ENCODE results near the gene ATOH8. TPM values are rescaled to one million over a fixed set of nuclear protein-coding genes. Genes with fewer than 3 reads are reported as not detected.

Gene ATOH8
- total RNA-seq, 4 donors from 2014 or later: 2.0 to 24.6 (median 7.6) TPM

DNA sequence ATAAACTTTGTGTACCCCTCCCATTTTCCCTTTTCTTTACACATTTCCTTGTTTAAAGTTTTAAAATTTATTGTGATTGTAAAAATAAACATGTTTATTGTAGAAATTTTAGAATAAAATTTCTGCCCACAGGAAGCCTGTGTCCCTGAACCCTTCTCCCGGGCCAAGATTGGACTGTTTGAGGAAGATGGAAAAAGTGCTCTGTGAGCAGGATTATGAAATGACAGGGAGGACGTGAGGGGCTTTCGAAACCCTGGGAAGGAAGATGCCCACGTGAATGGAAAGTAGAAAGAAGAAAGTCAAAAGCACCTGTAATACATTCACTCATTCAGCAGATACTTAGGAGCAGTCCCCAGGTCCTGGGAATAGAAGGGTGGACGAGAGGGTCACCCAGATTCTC lies 25.4 kb upstream of the ATOH8 start:
- DNase-seq: no peak
- Histone ChIP-seq H3K27ac (peak overlapping the region in 3 of 4 donors; percentile 8 to 24 (median 10)), H3K4me3 (peak overlapping the region in 1 of 4 donors; percentile 5), H3K9me3 (no peaks in the 10 kb centered on the region), H3K4me1 (peaks cover 6 to 29% (median 8%) of the 10 kb centered on the region in 3 donors), H3K27me3 (peaks cover 0 to 6% (median 0%) of the 10 kb centered on the region in 4 donors), H3K36me3 (no peaks in the 10 kb centered on the region)
- WGBS, 2 donors: 42 to 51% methylated on average over 5 of the region's 5 CpGs
- intact Hi-C loops (cut with DNase I): loop anchor here (5.0 kb wide), 1 partner anchor 84 kb away; no protein-coding TSS in a partner anchor
- no peak for TF ChIP-seq CTCF (IDR thresholded peaks at IDR 0.05)
- no peak for TF ChIP-seq POLR2A (IDR thresholded peaks at IDR 0.05)

DNA sequence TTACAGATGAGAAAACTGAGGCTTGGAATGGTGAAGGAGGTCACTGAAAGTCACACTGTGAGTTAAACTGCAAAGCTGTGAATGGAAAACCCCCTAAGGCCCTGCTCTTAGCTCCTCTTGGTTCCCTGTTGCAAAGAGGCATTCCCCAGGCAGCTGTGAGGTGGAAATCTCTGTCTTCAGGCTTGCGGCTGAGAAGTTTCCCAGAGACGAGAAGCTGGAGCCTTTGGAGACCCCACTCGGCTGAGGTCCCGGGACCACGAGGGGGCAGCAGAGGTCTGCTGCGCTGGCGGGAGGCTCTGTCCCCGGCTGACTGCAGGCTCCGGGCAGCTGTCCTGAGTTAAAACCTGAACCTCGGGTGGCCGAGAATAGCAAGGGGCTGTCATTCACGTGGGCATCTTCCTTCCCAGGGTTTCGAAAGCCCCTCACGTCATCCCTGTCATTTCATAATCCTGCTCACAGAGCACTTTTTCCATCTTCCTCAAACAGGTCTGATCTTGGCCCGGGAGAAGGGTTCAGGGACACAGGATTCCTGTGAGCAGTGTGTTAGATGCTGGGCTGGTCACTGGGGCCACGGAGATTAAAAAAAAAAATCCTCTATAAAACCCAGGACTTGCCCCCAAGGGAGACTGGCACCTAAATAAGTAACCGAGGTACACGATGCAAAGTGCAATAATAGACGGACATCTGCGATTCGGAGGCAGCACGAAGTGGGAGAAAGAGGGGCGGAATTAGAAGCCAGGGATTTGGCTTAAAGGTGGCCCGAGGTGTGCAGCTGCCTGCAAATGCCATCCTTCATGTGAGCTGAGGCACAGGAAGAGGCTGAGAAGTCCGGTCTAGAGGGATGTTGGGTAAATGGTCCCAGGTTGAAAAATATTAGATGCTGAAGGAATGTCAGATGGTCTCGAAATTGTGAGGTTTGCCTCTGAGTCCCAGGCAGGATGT lies 24.6 kb upstream of the ATOH8 start:
- Histone ChIP-seq H3K27me3 (peaks cover 0 to 6% (median 0%) of the 10 kb centered on the region in 4 donors), H3K9me3 (no peaks in the 10 kb centered on the region), H3K4me1 (peaks cover 6 to 35% (median 8%) of the 10 kb centered on the region in 3 donors), H3K27ac (peak overlapping the region in 3 of 4 donors; percentile 8 to 24 (median 10)), H3K36me3 (no peaks in the 10 kb centered on the region), H3K4me3 (peak overlapping the region in 1 of 4 donors; percentile 19)
- intact Hi-C loops (cut with DNase I): loop anchor here (5.0 kb wide), 1 partner anchor 83 kb away; no protein-coding TSS in a partner anchor
- TF ChIP-seq CTCF (IDR thresholded peaks at IDR 0.05): peak; percentile 88 to 92 (median 90)
- TF ChIP-seq POLR2A (IDR thresholded peaks at IDR 0.05): no peak
- WGBS, 2 donors: 36 to 37% methylated on average over 22 to 23 of the region's 26 CpGs
- no peak for DNase-seq

DNA sequence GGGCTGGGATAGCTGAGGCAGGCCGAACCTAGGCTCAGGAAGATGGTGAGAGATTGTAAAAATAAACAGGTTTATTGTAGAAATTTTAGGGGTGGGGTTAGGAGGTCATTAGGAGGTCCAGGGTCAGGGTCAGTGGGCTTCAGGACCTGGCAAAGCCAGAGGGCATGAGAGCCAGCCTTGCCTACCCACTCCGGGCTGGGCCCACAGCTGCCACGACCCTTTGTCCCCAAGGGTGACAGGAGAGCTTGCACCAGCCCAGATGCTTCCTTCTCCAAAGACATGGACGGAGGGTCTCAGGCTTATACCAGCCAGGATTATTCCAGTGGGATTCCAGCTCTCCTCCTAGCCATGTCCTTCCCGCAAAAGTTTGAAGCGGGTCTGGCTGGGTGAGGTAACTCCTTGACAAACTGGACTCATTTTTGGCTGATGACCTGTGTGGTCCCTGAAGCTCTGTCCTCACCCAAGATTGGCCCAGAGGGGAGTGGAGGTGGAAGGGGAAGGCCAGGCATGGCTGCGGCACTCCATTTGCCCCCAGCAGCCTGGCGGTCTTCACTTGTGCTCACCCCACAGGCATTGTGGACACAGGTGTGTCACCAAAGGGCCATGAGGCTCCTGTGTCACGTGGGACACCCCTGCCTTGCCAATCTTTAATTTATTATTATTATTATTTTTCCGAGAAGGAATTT lies 23.8 kb upstream of the ATOH8 start:
- WGBS, 2 donors: 75 to 83% methylated on average over 3 to 5 of the region's 10 CpGs
- H3K27ac ChIP-seq: no peak overlapping the region

DNA sequence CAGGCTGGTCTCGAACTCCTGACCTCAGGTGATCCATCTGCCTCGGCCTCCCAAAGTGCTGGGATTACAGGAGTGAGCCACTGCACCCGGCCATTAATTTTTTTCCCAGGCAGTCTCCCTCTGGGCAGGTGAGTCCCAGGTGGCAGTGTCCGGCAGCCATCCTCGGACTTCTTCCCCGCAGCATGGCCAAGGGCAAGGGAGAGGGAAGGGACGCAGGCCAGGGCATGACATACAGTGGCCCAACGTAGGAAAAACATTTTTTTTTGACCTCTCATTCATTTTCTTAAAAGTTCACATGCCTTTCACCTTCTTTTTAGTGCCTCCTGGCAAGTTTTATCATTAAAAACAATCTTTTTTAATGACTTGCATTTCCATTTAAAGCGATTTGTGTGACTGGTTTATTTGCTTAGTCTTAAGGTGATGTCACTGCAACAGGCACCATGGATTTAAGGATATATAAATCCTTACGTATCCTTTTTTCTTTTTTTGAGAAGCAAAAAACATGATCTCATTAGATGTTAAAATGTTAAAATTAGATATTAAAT lies 23.0 kb upstream of the ATOH8 start:
- no peaks in the 10 kb centered on the region for H3K9me3 ChIP-seq
- no peak overlapping the region for H3K4me3 ChIP-seq
- H3K36me3 ChIP-seq: no peaks in the 10 kb centered on the region
- TF ChIP-seq POLR2A (IDR thresholded peaks at IDR 0.05) (no peak), CTCF (IDR thresholded peaks at IDR 0.05) (no peak)
- 72 to 73% methylated on average over 7 to 9 of the region's 10 CpGs for WGBS, 2 donors
- H3K27ac ChIP-seq: no peak overlapping the region
- intact Hi-C loops (cut with DNase I): no loop called here
- no peak for DNase-seq
- peaks cover 0 to 11% (median 0%) of the 10 kb centered on the region in 4 donors for H3K27me3 ChIP-seq
- peaks cover 6 to 35% (median 8%) of the 10 kb centered on the region in 3 donors for H3K4me1 ChIP-seq

More for the DNA sequence above, 23.8 kb upstream of the ATOH8 start:
- Histone ChIP-seq H3K27me3 (peaks cover 0 to 11% (median 0%) of the 10 kb centered on the region in 4 donors), H3K4me3 (no peak overlapping the region), H3K9me3 (no peaks in the 10 kb centered on the region), H3K4me1 (peaks cover 6 to 35% (median 8%) of the 10 kb centered on the region in 3 donors), H3K36me3 (no peaks in the 10 kb centered on the region)
- intact Hi-C loops (cut with DNase I): loop anchor here (5.0 kb wide), 1 partner anchor 82 kb away; no protein-coding TSS in a partner anchor
- DNase-seq: no peak
- TF ChIP-seq POLR2A (IDR thresholded peaks at IDR 0.05) (no peak), CTCF (IDR thresholded peaks at IDR 0.05) (no peak)

Data from esophagus squamous epithelium (tissue), 5 donors.